ENCODE measurements around the gene ARHGAP42.

The ARHGAP42 gene

GRCh38 chr11:100981196-100981824 is 294.2 kb downstream of the ARHGAP42 start:
- intact Hi-C loops (cut with DNase I; ENCODE audit: low total_unique reads), result no loop called here
- Histone ChIP-seq H3K4me1 (no peaks in the 10 kb centered on the region), H3K36me3 (peaks cover 0 to 16% (median 6%) of the 10 kb centered on the region in 3 donors), H3K27ac (no peak overlapping the region), H3K9me3 (no peaks in the 10 kb centered on the region), H3K27me3 (no peaks in the 10 kb centered on the region), H3K4me3 (no peak overlapping the region)
- no peak for DNase-seq
- TF ChIP-seq CTCF (IDR thresholded peaks at IDR 0.05), result no peak

- H3K4me3 ChIP-seq, result no peak overlapping the region
- intact Hi-C loops (cut with DNase I; ENCODE audit: low total_unique reads), result no loop called here
- H3K4me1 ChIP-seq, result no peaks in the 10 kb centered on the region
- no peak for DNase-seq
- H3K9me3 ChIP-seq, result no peaks in the 10 kb centered on the region
- no peaks in the 10 kb centered on the region for H3K27me3 ChIP-seq
- no peaks in the 10 kb centered on the region for H3K36me3 ChIP-seq
- no peak overlapping the region for H3K27ac ChIP-seq
- TF ChIP-seq CTCF (IDR thresholded peaks at IDR 0.05), result no peak
These were observed 297.6 kb downstream of the ARHGAP42 start for GRCh38 chr11:100984668-100985067.

- H3K4me3 ChIP-seq, result no peak overlapping the region
- no peak for TF ChIP-seq CTCF (IDR thresholded peaks at IDR 0.05)
- DNase-seq, result no peak
- no peaks in the 10 kb centered on the region for H3K36me3 ChIP-seq
- no peaks in the 10 kb centered on the region for H3K27me3 ChIP-seq
- intact Hi-C loops (cut with DNase I; ENCODE audit: low total_unique reads), result no loop called here
- no peaks in the 10 kb centered on the region for H3K9me3 ChIP-seq
- H3K27ac ChIP-seq, result peak overlapping the region in 1 of 2 donors; percentile 27
- no peaks in the 10 kb centered on the region for H3K4me1 ChIP-seq
These were observed 303.8 kb downstream of the ARHGAP42 start for GRCh38 chr11:100990931-100991330.

GRCh38 chr11:100991541-100991940 is 304.5 kb downstream of the ARHGAP42 start:
- Histone ChIP-seq H3K27me3 (no peaks in the 10 kb centered on the region), H3K4me3 (no peak overlapping the region), H3K36me3 (no peaks in the 10 kb centered on the region), H3K9me3 (no peaks in the 10 kb centered on the region), H3K27ac (peak overlapping the region in 1 of 2 donors; percentile 7), H3K4me1 (peaks cover 0 to 6% (median 2%) of the 10 kb centered on the region in 4 donors)
- intact Hi-C loops (cut with DNase I; ENCODE audit: low total_unique reads), result no loop called here
- TF ChIP-seq CTCF (IDR thresholded peaks at IDR 0.05), result no peak
- no peak for DNase-seq

GRCh38 chr11:100994966-100995365 is 307.9 kb downstream of the ARHGAP42 start:
- intact Hi-C loops (cut with DNase I; ENCODE audit: low total_unique reads), result no loop called here
- no peak for TF ChIP-seq CTCF (IDR thresholded peaks at IDR 0.05)
- H3K27ac ChIP-seq, result no peak overlapping the region
- no peaks in the 10 kb centered on the region for H3K36me3 ChIP-seq
- no peak overlapping the region for H3K4me3 ChIP-seq
- H3K27me3 ChIP-seq, result no peaks in the 10 kb centered on the region
- DNase-seq, result no peak
- no peaks in the 10 kb centered on the region for H3K9me3 ChIP-seq
- H3K4me1 ChIP-seq, result peaks cover 0 to 16% (median 4%) of the 10 kb centered on the region in 4 donors

GRCh38 chr11:100999756-101000155 is 312.7 kb downstream of the ARHGAP42 start:
- no peak for TF ChIP-seq CTCF (IDR thresholded peaks at IDR 0.05)
- no peaks in the 10 kb centered on the region for H3K27me3 ChIP-seq
- H3K4me1 ChIP-seq, result peaks cover 0 to 16% (median 4%) of the 10 kb centered on the region in 4 donors
- H3K9me3 ChIP-seq, result no peaks in the 10 kb centered on the region
- no peak for DNase-seq
- no peak overlapping the region for H3K27ac ChIP-seq
- intact Hi-C loops (cut with DNase I; ENCODE audit: low total_unique reads), result no loop called here
- H3K4me3 ChIP-seq, result no peak overlapping the region
- no peaks in the 10 kb centered on the region for H3K36me3 ChIP-seq
